Esophagus muscularis mucosa (tissue), 4 donors: ENCODE measurements around the gene DGKG.

ENCODE experiments used
- CTCF ChIP-seq, 3 experiments: fragments of 200-600 bp in 2 of 3; fragments of 450-650 bp in 1 of 3; sonication (generic) in 2 of 3; IDR thresholded peaks; one replicate each; pipeline ENCODE4 v1.5.1; 2017 to 2019; ENCODE audit warnings: antibody characterized with exemption in 3 of 3, mild to moderate bottlenecking in 2 of 3, moderate library complexity in 1 of 3
- EP300 ChIP-seq: sonication (generic); formaldehyde crosslinking; IDR thresholded peaks from one replicate; pipeline ENCODE4 v1.6.1; 2017; ENCODE audit warnings: antibody characterized with exemption
- POLR2A ChIP-seq: fragments of 450-650 bp; IDR thresholded peaks from one replicate; pipeline ENCODE4 v1.6.1; 2017; ENCODE audit warnings: antibody characterized with exemption, moderate library complexity, mild to moderate bottlenecking, low read depth
- POLR2AphosphoS5 ChIP-seq, 2 donors: sonication (generic); formaldehyde crosslinking; IDR thresholded peaks; one replicate each; pipeline ENCODE4 v1.6.1; 2017; ENCODE audit warnings: antibody characterized with exemption in 2 of 2

GRCh38 chr3:186200726-186201125, 161.3 kb downstream of the DGKG start:
- TF ChIP-seq POLR2AphosphoS5 (IDR thresholded peaks at IDR 0.05) (no peak), CTCF (IDR thresholded peaks at IDR 0.05) (no peak), POLR2A (no peak), EP300 (no peak)
